Measurements from ENCODE around the gene TNRC6C. TPM values are rescaled to one million over a fixed set of nuclear protein-coding genes. Genes with fewer than 3 reads are reported as not detected.
A peak's percentile ranks its signal among the peaks of the same experiment; 100 is the strongest.

TNRC6C gene
- total and polyA plus RNA-seq, 8 donors, result 14.0 to 20.3 (median 16.6) TPM

- Histone ChIP-seq H3K27me3 (no peaks in the 10 kb centered on the region), H3K27ac (no peak overlapping the region), H3K4me1 (no peaks in the 10 kb centered on the region), H3K36me3 (peaks cover 0 to 78% of the 10 kb centered on the region in 2 donors), H3K9me3 (no peaks in the 10 kb centered on the region), H3K4me3 (no peak overlapping the region)
- intact Hi-C loops (cut with DNase I), result no loop called here
- DNase-seq (no peak), ATAC-seq (no peak)
- no peak for TF ChIP-seq CTCF (IDR thresholded peaks at IDR 0.05)
Observed at GRCh38 chr17:78101112-78101511, 142.6 kb downstream of the TNRC6C start.

- Histone ChIP-seq H3K27ac (no peak overlapping the region), H3K9me3 (no peaks in the 10 kb centered on the region), H3K27me3 (no peaks in the 10 kb centered on the region), H3K36me3 (peaks cover 0 to 74% of the 10 kb centered on the region in 2 donors), H3K4me1 (no peaks in the 10 kb centered on the region), H3K4me3 (no peak overlapping the region)
- TF ChIP-seq CTCF (IDR thresholded peaks at IDR 0.05), result no peak
- ATAC-seq (no peak), DNase-seq (no peak)
- intact Hi-C loops (cut with DNase I), result no loop called here
Observed at GRCh38 chr17:78101542-78101941, 143.0 kb downstream of the TNRC6C start.

GRCh38 chr17:78103311-78103710 is 144.8 kb downstream of the TNRC6C start:
- no peaks in the 10 kb centered on the region for H3K27me3 ChIP-seq
- H3K9me3 ChIP-seq, result no peaks in the 10 kb centered on the region
- intact Hi-C loops (cut with DNase I), result no loop called here
- no peak for TF ChIP-seq CTCF (IDR thresholded peaks at IDR 0.05)
- no peaks in the 10 kb centered on the region for H3K4me1 ChIP-seq
- no peak overlapping the region for H3K27ac ChIP-seq
- no peak for ATAC-seq
- H3K36me3 ChIP-seq, result peaks cover 0 to 69% of the 10 kb centered on the region in 2 donors
- no peak for DNase-seq
- H3K4me3 ChIP-seq, result no peak overlapping the region

- no peaks in the 10 kb centered on the region for H3K9me3 ChIP-seq
- H3K27me3 ChIP-seq, result no peaks in the 10 kb centered on the region
- TF ChIP-seq CTCF (IDR thresholded peaks at IDR 0.05), result no peak
- H3K4me1 ChIP-seq, result no peaks in the 10 kb centered on the region
- H3K36me3 ChIP-seq, result peaks cover 0 to 69% of the 10 kb centered on the region in 2 donors
- no peak overlapping the region for H3K27ac ChIP-seq
- peak in 1 of 4 donors; percentile 73 for DNase-seq
- intact Hi-C loops (cut with DNase I), result no loop called here
- no peak for ATAC-seq
- H3K4me3 ChIP-seq, result no peak overlapping the region
Observed at GRCh38 chr17:78104540-78104941, 146.0 kb downstream of the TNRC6C start.

GRCh38 chr17:78105101-78105500 is 146.6 kb downstream of the TNRC6C start:
- H3K27me3 ChIP-seq, result no peaks in the 10 kb centered on the region
- no peak for TF ChIP-seq CTCF (IDR thresholded peaks at IDR 0.05)
- no peak overlapping the region for H3K4me3 ChIP-seq
- H3K9me3 ChIP-seq, result no peaks in the 10 kb centered on the region
- ATAC-seq, result no peak
- peaks cover 0 to 69% of the 10 kb centered on the region in 2 donors for H3K36me3 ChIP-seq
- H3K4me1 ChIP-seq, result no peaks in the 10 kb centered on the region
- intact Hi-C loops (cut with DNase I), result no loop called here
- no peak overlapping the region for H3K27ac ChIP-seq
- DNase-seq, result no peak
